ENCODE results near the gene NFATC1.

NFATC1 gene

DNA sequence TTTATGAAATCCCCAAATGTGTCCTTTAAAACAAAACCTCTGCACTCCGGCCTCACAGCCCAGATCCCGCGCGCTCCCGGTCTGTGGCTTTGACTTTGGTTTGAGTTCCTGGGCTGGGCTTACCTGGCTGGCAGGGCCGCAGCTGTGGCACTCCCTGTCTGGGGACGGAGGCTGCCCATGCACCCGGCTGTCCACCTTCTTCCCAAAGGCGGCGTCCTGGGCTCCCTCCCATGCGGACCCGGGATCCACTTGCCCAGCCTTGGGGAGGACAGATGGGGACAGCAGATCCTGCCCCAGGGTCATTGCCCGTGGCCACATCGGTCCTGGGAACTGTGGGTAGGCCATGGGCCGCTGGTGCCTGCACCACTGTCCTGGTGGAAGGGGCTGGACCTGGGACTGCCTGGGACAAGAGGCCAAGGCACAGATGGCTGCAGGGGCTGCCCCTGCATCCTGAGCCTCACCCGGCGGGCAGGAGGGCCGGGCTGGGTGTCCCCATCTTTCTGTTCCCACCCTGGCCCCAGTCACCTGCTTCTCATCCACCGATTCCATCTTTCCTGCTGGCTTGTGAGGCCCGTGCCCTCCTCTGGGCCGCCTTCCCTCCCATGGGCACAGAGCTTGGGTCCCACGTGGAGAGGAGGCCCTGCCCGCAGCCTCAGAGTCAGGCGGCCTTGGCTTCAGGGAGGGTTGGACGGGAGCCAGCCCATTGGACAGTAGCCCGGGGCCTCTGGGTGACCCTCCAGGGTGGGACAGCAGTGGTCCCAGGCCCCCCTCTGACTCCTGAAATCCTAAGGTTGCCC, 27.7 kb downstream of the NFATC1 start:
- DNase-seq (ENCODE audit: low read depth, low spot score) = no peak

DNA sequence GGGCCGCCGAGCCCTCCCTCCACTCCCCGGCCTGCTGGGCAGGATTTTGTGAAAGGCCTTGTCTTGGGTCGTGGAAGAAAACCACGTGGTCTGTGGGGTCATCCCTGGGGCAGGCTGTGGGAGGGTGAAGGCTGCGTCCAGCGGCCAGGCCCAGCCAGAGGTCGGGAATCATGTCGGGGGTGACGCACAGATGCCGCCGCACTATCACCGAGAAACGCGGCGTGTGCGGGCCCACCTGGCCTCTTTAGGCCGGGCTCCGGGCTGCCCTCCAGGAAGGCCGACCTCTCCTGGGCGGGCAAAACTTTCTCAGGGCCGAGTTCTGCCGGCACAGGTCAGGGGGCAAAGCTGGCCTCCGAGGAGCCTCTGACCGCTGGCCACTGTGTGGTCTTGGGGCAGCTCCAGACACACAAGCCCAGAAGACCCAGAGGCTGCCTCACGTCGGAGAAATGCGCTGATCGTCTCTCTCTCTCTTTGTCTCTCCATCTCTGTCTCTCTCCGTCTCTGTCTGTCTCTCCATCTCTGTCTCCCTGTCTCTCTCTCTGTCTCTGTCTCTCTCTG, 28.4 kb downstream of the NFATC1 start:
- no peak for DNase-seq (ENCODE audit: low read depth, low spot score)

DNA sequence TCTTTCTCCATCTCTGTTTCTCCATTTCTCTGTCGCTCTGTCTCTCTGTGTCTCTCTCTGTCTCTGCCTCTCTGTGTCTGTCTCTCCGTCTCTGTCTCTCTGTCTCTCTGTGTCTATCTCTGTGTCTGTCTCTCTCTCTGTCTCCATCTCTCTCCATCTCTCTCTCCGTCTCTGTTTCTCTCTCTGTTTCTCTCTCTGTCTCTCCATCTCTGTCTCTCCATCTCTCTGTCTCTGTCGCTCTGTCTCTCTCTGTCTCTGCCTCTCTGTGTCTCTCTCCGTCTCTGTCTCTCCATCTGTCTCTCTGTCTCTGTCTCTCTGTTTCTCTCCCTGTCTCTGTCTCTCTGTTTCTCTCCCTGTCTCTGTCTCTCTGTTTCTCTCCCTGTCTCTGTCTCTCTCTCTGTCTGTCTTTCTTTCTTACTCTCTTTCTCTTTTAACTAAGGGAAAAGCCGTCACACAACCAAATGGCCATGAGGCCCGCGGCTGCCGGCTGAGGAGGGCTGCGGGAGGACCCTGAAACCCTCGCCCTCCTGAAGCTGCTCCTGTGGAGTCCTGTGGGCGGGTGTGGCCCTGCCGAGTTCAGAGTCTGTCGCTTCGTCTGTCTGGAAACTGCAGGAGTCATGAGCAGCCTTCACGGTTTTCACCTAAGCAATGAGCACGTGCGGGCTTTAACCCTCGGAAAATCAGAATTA, 29.3 kb downstream of the NFATC1 start:
- DNase-seq (ENCODE audit: low read depth, low spot score) = no peak

DNA sequence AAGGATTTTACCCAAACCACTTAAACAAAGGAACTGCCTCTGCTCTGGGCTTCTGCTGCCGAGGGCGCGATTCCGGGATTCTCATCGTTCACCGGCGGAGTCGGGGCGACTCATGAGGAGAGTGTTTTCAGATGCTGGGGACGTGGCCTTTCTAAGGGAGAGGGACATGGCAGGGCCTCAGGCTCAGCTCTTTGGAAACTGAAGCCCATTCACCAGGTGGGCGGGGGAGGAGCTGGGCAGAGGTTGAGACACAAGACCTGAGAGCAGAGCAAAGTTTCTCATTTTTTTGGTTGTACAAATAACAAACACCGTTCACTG, 29.8 kb downstream of the NFATC1 start:
- DNase-seq (ENCODE audit: low read depth, low spot score) = peak; percentile 41

DNA sequence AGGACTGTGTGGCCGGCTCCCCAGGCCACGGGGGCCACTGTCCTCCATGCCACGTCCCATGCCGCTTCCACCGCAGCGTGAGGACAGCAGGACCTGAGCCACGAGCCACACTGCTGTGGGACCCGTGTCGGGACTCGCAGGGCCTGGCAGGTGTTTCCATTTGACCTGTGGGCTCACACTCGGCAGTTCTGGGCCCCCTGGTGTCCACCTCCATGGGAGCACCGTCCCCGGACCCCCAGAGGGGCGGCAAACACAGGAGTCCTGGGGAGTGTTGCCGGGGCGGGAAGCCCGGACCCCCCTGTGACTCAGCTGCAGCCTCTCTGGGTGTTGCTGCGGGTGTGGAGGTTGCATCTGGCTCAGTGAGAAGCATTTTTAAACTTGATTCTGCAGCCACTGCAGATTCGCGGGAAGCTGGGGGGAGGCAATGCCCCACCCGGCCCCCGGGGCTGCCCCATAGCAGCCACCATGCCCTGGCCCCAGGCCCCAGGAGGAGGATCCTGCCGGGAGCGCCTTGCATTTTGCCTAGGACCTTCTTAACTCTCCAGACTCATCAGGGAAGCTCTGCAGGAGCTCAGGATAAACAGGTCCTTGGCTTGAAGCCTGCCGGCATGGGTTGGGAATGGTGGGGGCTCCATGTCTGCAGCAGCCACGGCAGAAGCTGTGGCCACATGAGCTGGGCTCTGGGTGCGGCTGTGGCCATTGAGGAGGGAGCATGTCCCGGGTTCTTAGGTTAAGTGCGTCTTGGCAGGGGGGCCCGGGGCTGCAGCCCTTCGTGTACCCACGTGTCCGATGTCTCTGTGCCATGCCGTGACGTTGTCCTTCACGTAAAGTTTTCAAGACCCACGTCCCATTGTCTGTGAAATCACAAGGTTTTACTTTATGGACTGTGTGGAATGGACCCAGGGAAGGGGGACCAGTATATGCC, 30.9 kb downstream of the NFATC1 start:
- no peak for DNase-seq (ENCODE audit: low read depth, low spot score)

DNA sequence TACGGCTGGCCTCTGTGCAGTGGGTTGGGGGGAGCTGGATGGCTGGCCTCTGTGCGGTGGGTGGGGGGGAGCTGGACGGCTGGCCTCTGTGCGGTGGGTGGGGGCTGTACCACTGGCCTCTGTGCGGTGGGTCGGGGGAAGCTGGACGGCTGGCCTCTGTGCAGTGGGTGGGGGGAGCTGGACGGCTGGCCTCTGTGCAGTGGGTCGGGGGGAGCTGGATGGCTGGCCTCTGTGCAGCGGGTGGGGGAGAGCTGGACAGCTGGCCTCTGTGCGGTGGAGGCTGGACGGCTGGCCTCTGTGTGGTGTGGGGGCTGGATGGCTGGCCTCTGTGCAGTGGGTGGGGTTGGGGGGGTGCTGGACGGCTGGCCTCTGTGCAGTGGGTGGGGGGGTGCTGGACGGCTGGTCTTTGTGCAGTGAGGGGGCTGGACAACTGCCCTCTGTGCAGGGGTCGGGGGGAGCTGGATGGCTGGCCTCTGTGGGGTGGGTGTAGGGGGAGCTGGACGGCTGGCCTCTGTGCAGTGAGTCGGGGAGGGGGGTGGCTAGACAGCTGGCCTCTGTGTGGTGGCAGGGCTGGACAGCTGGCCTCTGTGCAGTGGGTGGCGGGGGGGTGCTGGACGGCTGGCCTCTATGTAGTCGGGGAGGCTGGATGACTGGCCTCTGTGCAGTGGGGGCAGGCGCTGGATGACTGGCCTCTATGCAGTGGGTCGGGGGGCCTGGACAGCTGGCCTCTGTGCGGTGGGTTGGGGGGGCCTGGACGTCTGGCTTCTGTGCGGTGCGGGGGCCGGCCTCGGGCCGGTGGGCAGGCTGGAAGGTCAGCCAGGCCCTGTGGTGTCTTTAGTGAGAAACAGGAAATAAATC, 31.9 kb downstream of the NFATC1 start:
- DNase-seq (ENCODE audit: low read depth, low spot score) = no peak

DNA sequence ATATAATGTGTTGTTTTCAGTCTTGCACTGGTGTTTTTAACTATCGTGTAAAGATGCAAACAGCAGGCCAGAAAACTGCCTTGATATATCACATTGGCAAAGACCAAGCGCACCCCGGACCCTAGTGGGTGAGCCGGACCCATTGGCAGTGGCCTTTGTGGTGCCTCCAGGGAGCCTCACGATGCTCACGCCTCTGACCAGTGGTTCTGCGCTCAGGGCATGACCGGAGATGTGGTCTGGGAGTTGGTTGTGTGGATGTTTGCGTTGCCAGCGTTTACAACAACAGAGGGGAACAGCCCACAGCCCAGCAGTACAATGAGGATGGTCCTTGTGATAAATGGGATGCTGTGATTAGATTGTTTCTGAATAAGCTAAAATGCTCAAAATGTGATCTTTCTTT, 32.6 kb downstream of the NFATC1 start:
- DNase-seq (ENCODE audit: low read depth, low spot score) = no peak

DNA sequence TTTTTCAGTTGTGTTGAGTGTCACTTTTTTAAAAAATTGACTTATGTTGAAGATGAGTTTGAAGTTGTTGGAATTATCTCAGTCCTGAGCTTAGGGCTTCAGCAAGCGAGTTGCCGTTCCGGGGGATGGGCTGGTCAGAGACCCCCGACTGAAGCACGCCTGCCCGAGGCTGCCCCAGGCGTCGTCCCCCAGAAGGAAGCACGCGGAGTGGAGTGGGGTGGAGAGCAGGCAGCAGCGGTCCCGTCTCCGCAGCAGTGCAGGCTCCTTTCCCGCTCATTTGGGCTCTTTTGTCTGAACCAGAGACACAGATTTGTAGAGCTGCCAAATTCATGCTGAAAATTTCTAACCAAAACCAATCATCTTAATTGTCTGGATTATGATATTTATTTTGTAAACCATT, 33.7 kb downstream of the NFATC1 start:
- DNase-seq (ENCODE audit: low read depth, low spot score) = no peak

DNA sequence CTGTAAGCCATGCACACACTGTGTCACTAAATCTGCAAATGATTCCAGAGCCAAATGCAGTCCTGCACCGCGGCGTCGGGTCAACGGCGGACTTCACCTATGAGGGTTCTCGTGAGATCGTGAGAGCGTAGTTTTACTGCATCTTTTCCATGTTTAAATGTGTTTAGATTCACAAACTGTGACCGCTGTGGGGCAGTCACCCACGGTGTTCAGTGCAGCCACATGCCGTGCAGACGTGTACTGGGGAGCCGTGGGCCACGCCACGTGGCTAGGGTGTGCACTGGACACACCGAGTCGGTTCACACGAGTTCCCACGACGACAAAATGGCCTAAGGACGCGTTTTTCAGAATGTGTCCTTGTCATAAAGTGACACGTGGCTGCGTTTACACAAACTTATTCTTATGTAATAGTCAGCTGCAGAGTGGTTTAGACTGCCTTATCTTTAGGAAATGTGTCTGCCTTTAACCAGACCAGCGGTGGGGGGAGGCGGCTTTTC, 34.1 kb downstream of the NFATC1 start:
- no peak for DNase-seq (ENCODE audit: low read depth, low spot score)

DNA sequence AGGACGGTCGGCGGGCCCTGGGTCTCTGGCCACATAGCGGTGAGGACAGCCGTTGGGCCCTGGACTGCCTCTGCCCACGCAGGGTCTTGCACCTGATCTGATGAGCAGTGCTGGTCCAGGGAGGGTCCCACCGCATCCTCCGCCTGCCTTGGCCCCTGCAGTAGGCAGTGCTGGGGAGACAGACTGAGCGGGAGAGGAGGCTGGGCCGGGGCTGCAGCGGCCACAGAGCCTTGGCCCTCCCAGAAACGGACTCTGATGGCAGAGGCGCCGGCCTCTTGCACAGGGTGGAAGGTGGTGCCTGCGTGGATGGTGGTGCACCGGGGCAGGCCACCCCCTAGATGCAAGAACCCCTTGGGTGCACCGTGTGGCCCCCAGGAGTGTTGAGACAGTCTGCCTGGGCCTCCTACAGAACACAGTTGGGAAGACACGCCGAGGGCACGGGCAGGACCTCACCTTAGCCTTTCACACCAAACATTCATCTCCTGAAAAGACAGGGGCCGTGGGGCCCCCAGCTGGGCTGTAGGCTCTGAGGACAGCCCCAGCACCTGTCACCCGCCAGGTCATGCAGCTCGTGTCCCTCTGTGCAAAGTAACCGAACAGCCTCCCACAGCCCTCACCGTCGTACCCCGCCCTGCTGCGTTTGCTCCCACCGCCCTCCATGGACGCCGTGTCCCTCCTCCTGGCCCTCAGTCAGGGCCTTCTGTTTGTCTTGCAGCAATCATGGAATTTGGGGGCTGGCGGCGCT, 36.8 kb downstream of the NFATC1 start:
- no peak for DNase-seq (ENCODE audit: low read depth, low spot score)

DNA sequence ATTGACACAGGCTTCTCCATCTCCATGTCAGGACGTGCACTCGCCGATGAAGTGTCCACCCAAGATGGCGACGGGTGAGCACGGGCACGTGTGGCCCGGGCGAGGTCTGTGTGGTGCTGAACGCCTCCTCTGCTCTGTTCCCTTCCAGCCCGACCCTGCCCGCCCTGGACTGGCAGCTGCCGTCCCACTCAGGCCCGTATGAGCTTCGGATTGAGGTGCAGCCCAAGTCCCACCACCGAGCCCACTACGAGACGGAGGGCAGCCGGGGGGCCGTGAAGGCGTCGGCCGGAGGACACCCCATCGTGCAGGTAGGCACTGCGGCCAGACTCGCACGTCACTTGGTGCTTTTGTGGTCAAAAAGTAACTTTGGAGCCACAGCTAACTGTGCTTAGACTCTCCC, 37.7 kb downstream of the NFATC1 start:
- DNase-seq (ENCODE audit: low read depth, low spot score) = no peak

DNA sequence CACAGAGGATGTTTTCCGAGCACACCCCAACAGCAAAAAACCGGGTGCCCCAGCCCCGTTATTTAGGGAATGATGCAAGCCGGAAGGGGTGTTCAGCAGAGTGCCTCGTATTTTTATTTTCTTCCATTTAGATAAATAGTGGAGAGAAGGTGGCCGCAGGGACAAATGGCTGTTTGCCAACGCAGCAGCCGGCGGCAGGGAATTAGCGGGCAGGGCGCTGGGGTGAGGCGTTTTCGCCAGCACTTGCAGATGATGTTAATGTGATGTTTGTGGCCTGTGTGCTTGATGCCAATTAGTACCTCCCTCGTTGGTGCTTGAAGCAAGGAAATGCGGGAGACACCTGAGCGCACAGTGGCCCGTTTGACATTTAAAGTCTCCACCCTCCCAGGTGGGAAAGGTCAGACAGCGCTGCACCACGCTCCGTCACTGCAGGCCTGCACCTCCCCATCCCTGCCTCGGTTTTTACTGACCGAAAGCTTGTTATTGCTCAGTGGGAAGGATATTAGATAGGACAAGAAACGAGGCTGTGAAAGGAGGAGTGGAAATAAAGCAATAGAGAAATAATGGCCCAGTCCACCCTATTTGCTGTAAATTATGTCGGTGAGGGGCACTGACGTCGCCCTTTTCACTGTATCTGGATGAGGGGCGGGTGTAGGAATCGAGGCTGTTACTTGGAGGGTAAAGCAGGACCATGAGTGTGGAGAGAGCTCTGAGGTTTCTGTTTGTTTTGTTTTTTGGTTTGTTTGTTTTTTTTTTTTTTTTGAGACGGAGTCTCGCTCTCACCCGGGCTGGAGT, 39.1 kb downstream of the NFATC1 start:
- no peak for DNase-seq (ENCODE audit: low read depth, low spot score)

DNA sequence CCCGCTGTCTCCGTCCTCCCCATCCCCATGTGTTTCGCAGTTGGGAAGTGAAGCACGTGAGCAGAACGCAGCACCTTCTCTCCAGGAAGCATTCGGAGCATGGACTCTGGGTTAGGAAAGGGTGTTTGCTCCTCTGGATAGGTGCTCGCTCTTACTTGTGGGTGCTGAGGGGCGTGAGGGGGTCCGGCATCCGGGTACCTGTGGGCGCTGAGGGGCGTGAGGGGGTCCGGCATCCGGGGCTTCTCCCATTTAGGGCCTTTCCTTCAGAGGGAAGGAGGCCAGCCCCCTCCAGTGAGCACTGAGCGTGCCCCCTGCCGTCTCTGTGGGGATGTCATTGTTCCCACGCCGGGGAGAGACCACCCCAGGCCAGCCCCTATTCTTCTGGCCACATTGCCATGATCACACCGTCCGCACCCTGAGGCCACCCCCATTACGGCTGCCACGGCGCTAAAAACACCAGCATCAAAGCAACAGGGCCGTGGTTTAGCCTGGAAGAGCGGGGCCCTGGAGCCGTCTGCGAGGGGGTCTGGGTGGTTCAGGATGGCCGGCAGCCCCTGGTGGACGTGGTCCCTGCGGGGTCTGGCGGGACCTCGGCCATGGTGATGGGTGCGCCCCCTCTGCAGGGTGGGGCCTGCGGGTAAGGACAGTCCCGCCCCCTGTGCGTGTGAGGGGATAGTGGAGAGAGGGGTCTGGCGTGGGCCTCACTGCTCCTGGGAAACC, 41.0 kb downstream of the NFATC1 start:
- no peak for DNase-seq (ENCODE audit: low read depth, low spot score)

DNA sequence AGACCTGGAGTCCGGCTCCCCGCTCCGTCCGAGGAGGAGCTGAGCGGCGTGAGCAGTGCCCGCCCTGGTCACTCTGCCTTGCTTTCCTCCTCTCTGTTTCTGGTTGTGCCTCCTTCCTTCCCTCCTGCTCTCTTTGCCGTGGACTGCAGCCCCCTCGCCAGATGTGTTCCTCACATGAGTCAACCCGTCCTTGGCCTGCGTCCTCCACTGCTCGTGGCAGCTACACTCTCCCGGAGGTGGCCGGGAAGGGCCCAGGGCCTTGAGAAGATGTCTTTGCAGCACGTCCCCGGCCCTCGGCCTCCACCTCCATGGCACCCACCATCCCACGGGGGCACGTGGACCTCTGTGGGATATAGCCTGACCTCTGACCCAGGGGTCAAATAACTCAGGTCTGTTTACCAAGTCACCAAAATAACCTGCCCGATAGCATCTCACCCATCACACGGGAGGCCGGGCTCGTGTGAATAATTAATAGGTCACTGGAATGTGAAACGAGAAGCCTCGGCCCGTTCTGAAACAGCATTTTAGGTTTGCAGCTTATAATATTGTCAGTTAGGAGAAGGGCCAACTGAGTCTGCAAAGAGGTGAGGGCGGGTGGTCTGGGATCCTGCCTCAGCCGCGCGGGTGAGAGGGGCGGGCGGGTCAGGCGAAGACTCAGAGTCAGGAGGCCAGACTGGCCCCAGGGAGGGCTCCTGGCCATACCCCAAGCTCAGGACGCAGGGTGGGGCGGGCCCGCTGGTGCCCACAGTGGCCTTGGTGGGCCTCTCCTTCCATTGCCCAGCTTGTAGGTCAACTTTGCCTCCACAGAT, 42.6 kb downstream of the NFATC1 start:
- DNase-seq (ENCODE audit: low read depth, low spot score) = no peak

DNA sequence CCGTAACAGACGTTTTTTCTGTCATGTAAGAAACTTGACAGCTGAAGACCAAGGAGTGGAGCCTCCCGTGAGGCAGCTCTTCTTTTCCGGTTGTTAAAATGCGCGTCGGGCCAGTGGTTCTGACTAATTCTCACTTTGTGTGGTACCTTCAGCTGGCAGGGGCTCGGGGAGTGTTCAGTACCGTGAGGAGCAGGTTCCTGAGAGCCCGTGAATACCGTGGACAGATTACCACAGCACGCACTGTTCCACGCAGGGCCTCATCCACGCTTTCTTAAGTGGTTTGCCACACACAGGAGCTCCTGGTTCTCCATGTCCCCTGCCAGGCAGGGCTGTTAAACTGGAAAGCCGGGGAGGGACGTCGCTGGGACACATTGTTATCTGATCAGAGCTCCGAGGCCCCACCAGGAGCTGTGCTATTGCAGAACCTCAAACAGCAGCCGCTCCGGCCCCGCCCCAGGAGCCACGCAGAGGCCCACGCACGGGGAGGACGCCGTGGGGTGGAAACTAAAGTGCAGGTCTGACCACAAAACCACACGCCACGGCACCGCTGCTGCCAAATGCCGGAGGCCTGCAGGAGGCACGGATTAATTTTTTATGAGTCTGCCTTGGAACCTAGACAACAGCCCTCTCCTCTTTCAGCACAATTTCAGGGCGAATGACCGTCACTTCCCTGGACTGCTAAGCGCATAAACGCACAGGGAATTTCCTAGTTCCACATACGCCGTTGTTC, 43.3 kb downstream of the NFATC1 start:
- DNase-seq (ENCODE audit: low read depth, low spot score) = no peak

DNA sequence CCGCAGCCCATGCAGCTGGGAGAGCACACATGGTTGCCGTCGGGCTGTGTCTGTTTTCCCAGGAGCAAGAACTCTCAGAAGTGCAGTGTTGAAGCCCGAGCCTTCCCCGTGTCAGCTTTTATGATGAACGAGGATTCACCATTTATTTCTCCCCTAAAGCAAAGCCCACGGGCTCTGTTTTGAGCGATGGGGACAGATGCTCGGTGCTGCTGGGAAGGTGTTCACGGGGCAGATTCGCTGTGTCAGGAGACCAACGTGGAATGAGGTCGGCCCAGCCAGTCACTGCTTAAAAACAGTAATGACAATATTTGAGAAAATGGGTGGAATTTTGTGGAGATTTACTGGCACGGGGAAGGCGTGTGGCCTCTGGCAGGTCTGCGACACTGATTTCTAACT, 43.9 kb downstream of the NFATC1 start:
- DNase-seq (ENCODE audit: low read depth, low spot score) = no peak

Data from ELF-1 (cell line).